OCI-LY7 (cell line): Measurements from ENCODE around the gene PLN. TPM values are rescaled to one million over a fixed set of nuclear protein-coding genes. Genes with fewer than 3 reads are reported as not detected.

ENCODE experiments used
- Bru-seq: library from RNA; stranded (reverse); fragments of 400-500 nt; gene quantifications from one replicate; lab custom pipeline; 2021; lab: Mats Ljungman, UMichigan
- BruChase-seq, 2 experiments: library from RNA; stranded (reverse); fragments of 400-500 nt; gene quantifications; one replicate each; lab custom pipeline; 2021; lab: Mats Ljungman, UMichigan
- BruUV-seq: library from RNA; stranded (reverse); fragments of 400-500 nt; replicated peaks from 2 replicates; lab custom pipeline; 2021; lab: Mats Ljungman, UMichigan
- CTCF ChIA-PET: fragments of 300-600 bp; sonication (Branson Sonifier 250); formaldehyde crosslinking; loops from one replicate; lab custom pipeline; 2022; ENCODE audit warnings: antibody characterized with exemption; ENCODE audit not compliant: unreplicated experiment; lab: Charles Lee
- POLR2A ChIA-PET: fragments of 300-600 bp; sonication (Branson Sonifier 250); formaldehyde crosslinking; loops from one replicate; lab custom pipeline; 2022; ENCODE audit warnings: antibody characterized with exemption; lab: Charles Lee
- DNase-seq: peaks from one replicate; pipeline ENCODE4 v3.0.0-alpha.2; 2015; ENCODE audit warnings: low spot score
- H2AFZ ChIP-seq: fragments of 200-600 bp; sonication (generic), shearing (Covaris generic); 2 replicates; pipeline ENCODE4 v1.6.1; 2014; ENCODE audit warnings: mild to moderate bottlenecking, antibody characterized with exemption, low read length, moderate library complexity
- H3K27ac ChIP-seq: fragments of 200-600 bp; sonication (generic); 2 replicates; pipeline ENCODE4 v1.5.1; 2014; ENCODE audit warnings: mixed run types, low read depth, mild to moderate bottlenecking, moderate library complexity, low read length, inconsistent platforms; ENCODE audit not compliant: poor library complexity, severe bottlenecking
- H3K36me3 ChIP-seq: fragments of 200-600 bp; sonication (generic); 2 replicates; pipeline ENCODE4 v1.6.1; 2014; ENCODE audit warnings: mild to moderate bottlenecking, antibody characterized with exemption, low read length, moderate library complexity, mixed read lengths; ENCODE audit not compliant: insufficient read depth
- H3K4me1 ChIP-seq: fragments of 200-600 bp; sonication (generic); 2 replicates; pipeline ENCODE4 v1.5.1; 2014; ENCODE audit warnings: mild to moderate bottlenecking, low read length; ENCODE audit not compliant: insufficient read depth, poor library complexity, severe bottlenecking
- H3K4me2 ChIP-seq: fragments of 200-600 bp; sonication (generic); 2 replicates; pipeline ENCODE4 v1.6.1; 2014; ENCODE audit warnings: mild to moderate bottlenecking, low read length
- H3K4me3 ChIP-seq: fragments of 200-600 bp; sonication (generic); 2 replicates; pipeline ENCODE4 v1.5.1; 2014; ENCODE audit warnings: mild to moderate bottlenecking, low read depth, low read length; ENCODE audit not compliant: poor library complexity, severe bottlenecking
- H3K79me2 ChIP-seq: fragments of 200-600 bp; sonication (generic); 2 replicates; pipeline ENCODE4 v1.6.1; 2016; ENCODE audit warnings: low read depth, mild to moderate bottlenecking, low read length, moderate library complexity, mixed read lengths; ENCODE audit not compliant: insufficient read depth
- H3K9me2 ChIP-seq: fragments of 200-600 bp; sonication (generic); 2 replicates; pipeline ENCODE4 v1.6.1; 2016; ENCODE audit warnings: mild to moderate bottlenecking, low read length, mixed read lengths; ENCODE audit not compliant: insufficient read depth
- H3K9me3 ChIP-seq: fragments of 200-600 bp; sonication (generic); 2 replicates; pipeline ENCODE4 v1.6.1; 2014; ENCODE audit warnings: mild to moderate bottlenecking, mixed run types, low read length, mixed read lengths
- H4K20me1 ChIP-seq: fragments of 200-600 bp; sonication (generic); 2 replicates; pipeline ENCODE4 v1.6.1; 2014; ENCODE audit warnings: mild to moderate bottlenecking, antibody characterized with exemption, low read length, moderate library complexity, mixed read lengths; ENCODE audit not compliant: insufficient read depth
- EZH2phosphoT487 ChIP-seq: fragments of 200-600 bp; sonication (generic); IDR thresholded peaks from 2 replicates; pipeline ENCODE4 v1.6.1; 2018; ENCODE audit warnings: low read depth, borderline replicate concordance, mild to moderate bottlenecking, mixed run types, antibody characterized with exemption, low read length, moderate library complexity, mixed read lengths
- intact Hi-C: fragments of 100-400 bp; cut with micrococcal nuclease; formaldehyde crosslinking; loops from one replicate; pipeline ENCODE4 v1.10.0; 2022; ENCODE audit not compliant: unreplicated experiment
- long read RNA-seq: library from polyadenylated mRNA; stranded (forward); transcript quantifications from one replicate; pipeline ENCODE4 v2.0.0, GENCODE V29; 2022
- total RNA-seq, 2 experiments: library from RNA; depleted of rRNA in 1 of 2; stranded (reverse); fragments of >200 nt in 1 of 2; shearing (Covaris generic) in 1 of 2; gene quantifications; 2 replicates each; pipeline ENCODE4 v1.2.3, GENCODE V29; 2014 to 2022
- TF ChIP-seq, protein P1 (sequence below): fragments of 200-600 bp; sonication (generic); conservative IDR thresholded peaks from 2 replicates; pipeline ENCODE4 v1.5.1; 2014; ENCODE audit warnings: mild to moderate bottlenecking, antibody characterized with exemption, low read length, moderate library complexity, mixed read lengths

PLN gene
- total RNA-seq (2014; rRNA removed; shearing (Covaris generic)) (not detected in 2 replicates), total RNA-seq (2022) (not detected in 2 replicates), Bru-seq, nascent RNA (not detected), BruChase-seq, experiment 1, labeled RNA remaining after a 6-hour chase (not detected), BruChase-seq, experiment 2, labeled RNA remaining after a 2-hour chase (not detected)
- long read RNA-seq: 0 reads

DNA sequence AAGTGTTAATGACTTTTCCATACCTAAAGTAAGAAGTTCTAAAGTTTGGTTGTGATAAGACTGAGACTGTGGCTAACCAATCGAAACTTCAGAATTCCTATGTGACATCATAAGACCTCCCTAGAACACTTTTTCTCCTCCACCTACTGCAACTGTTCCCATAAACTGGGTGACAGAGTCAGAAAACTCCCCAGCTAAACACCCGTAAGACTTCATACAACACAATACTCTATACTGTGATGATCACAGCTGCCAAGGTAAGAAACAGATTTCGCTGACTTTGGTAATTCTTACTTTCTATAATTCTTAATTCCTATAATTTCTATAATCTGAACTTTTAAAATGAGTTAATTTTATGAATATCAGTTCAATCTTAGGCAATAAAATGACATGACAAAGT, at the start of gene PLN:
TSS of gene PLN (plus strand) at position 161 of the 400 bp plus-strand sequence. CDS start 10,626 bp downstream, outside the sequence.
- Histone ChIP-seq H3K4me3 (no peak within 1 kb of the TSS), H2AFZ (no peak within 1 kb of the TSS), H3K79me2 (no peaks in the 10 kb centered on the region), H3K27ac (no peak within 1 kb of the TSS), H4K20me1 (no peaks in the 10 kb centered on the region), H3K9me3 (no peaks in the 10 kb centered on the region), H3K36me3 (no peaks in the 10 kb centered on the region), H3K4me1 (no peaks in the 10 kb centered on the region), H3K9me2 (no peaks in the 10 kb centered on the region), H3K4me2 (no peak within 1 kb of the TSS)
- TF ChIP-seq, protein P1, sequence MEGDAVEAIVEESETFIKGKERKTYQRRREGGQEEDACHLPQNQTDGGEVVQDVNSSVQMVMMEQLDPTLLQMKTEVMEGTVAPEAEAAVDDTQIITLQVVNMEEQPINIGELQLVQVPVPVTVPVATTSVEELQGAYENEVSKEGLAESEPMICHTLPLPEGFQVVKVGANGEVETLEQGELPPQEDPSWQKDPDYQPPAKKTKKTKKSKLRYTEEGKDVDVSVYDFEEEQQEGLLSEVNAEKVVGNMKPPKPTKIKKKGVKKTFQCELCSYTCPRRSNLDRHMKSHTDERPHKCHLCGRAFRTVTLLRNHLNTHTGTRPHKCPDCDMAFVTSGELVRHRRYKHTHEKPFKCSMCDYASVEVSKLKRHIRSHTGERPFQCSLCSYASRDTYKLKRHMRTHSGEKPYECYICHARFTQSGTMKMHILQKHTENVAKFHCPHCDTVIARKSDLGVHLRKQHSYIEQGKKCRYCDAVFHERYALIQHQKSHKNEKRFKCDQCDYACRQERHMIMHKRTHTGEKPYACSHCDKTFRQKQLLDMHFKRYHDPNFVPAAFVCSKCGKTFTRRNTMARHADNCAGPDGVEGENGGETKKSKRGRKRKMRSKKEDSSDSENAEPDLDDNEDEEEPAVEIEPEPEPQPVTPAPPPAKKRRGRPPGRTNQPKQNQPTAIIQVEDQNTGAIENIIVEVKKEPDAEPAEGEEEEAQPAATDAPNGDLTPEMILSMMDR: no peak
- TF ChIP-seq EZH2phosphoT487: no peak
- BruUV-seq: no TSS peak
- intact Hi-C loops: no loop called here
- ChIA-PET CTCF (no interaction called here), POLR2A (no interaction called here)
- no peak for DNase-seq

DNA sequence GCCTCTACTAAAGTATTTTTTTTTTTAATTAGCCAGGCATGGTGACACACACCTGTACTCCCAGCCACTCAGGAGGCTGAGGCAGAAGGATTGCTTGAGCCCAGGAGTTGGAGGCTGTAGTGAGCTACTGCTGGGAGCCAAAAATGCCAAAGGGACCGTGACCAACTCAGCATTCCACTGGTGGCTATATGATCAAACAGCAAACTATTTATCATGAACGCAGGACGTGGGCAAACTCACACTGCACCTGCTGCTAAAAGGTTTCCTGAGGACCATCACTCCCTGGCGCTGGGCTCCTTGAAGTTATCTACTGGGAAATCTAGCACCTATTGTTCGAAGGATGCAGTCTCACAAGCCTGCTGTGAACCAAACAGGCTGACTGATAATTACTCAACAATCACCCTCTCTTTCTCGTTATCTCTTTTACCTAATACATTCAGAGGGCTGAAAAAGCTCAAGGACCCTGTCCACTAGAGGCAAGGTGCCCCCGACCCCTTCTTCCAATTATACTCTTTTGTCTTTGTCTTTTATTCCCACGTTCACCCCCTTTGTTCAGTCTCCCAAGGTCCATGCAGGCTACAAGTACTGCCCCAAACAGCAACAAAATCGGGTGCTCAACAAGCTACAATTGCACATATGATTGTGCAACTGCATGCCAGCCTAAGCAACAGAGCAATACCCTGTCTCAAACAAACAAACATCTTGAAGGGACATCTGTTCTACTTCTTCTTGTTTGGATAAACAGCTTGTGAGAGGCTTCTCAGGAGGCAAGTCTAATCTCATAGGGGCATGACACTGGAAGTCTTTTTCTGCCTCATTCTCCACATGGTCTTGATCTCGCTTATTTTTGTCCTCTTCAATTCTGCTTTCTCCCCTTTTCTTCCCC, 47.7 kb upstream of the PLN start:
- no peak for DNase-seq

DNA sequence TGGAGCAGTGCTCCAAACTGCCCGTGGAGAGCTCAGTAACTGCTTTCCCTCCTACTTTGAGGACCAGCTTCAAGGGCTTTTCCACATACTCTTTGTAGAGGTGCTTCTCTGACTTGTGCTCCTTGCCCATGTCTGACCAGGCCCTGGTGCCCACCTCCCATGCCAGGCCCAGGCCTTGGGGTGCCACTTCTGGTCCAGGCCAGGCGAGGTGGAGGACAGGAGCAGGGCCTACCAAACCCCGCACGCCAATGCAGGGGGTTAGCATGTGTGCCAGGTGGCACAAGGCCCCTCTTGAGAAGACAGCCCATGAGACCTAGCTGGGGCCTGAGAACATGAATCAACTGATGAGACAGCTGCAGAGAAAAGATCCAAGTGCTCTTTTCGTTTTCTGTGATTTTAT, 47.0 kb upstream of the PLN start:
- no peak overlapping the region for H2AFZ ChIP-seq
- H3K27ac ChIP-seq: no peak overlapping the region
- no TSS peak for BruUV-seq
- H3K4me2 ChIP-seq: no peak overlapping the region
- 0 out of 2 replicates have a peak, but pooled peaks cover 2% of the 10 kb centered on the region for H4K20me1 ChIP-seq
- intact Hi-C loops: no loop called here
- POLR2A ChIA-PET: no interaction called here
- H3K79me2 ChIP-seq: no peaks in the 10 kb centered on the region
- H3K4me1 ChIP-seq: no peaks in the 10 kb centered on the region
- H3K9me2 ChIP-seq: no peaks in the 10 kb centered on the region
- no peaks in the 10 kb centered on the region for H3K9me3 ChIP-seq
- H3K36me3 ChIP-seq: no peaks in the 10 kb centered on the region
- H3K4me3 ChIP-seq: no peak overlapping the region
- no peak for TF ChIP-seq EZH2phosphoT487
- TF ChIP-seq, protein P1: no peak
- no peak for DNase-seq
- CTCF ChIA-PET: no interaction called here

More for the DNA sequence above, 47.7 kb upstream of the PLN start:
- Histone ChIP-seq H3K4me2 (no peak overlapping the region), H3K36me3 (no peaks in the 10 kb centered on the region), H3K9me2 (no peaks in the 10 kb centered on the region), H4K20me1 (no peaks in the 10 kb centered on the region), H3K4me1 (no peaks in the 10 kb centered on the region), H2AFZ (no peak overlapping the region), H3K9me3 (no peaks in the 10 kb centered on the region), H3K27ac (no peak overlapping the region), H3K4me3 (no peak overlapping the region), H3K79me2 (no peaks in the 10 kb centered on the region)
- CTCF ChIA-PET: no interaction called here
- TF ChIP-seq EZH2phosphoT487: no peak
- intact Hi-C loops: no loop called here
- POLR2A ChIA-PET: no interaction called here
- no TSS peak for BruUV-seq
